Left ventricle myocardium inferior (tissue), 1 donor: ENCODE results near the gene MNDA. TPM values are rescaled to one million over a fixed set of nuclear protein-coding genes. Genes with fewer than 3 reads are reported as not detected.

ENCODE experiments used
- DNase-seq: peaks from one replicate; pipeline ENCODE4 v3.0.0-alpha.2; 2020
- H3K27ac ChIP-seq: fragments of 200-600 bp; replicated peaks from 2 replicates; pipeline ENCODE4 v1.8.0; 2021
- H3K27me3 ChIP-seq: fragments of 200-600 bp; 2 replicates; pipeline ENCODE4 v1.8.0; 2021; ENCODE audit warnings: low read depth
- H3K36me3 ChIP-seq: fragments of 200-600 bp; 2 replicates; pipeline ENCODE4 v1.8.0; 2021
- H3K4me1 ChIP-seq: fragments of 200-600 bp; 2 replicates; pipeline ENCODE4 v1.8.0; 2021
- H3K4me3 ChIP-seq: fragments of 200-600 bp; 2 replicates; pipeline ENCODE4 v1.8.0; 2021; ENCODE audit warnings: mild to moderate bottlenecking, moderate library complexity
- H3K9me3 ChIP-seq: fragments of 200-600 bp; replicated peaks from 2 replicates; pipeline ENCODE4 v1.8.0; 2021
- CTCF ChIP-seq: fragments of 200-600 bp; IDR thresholded peaks from 2 replicates; pipeline ENCODE4 v1.8.0; 2021; ENCODE audit warnings: antibody characterized with exemption, mild to moderate bottlenecking, borderline replicate concordance
- intact Hi-C: fragments of 100-400 bp; cut with micrococcal nuclease; formaldehyde crosslinking; loops from one replicate; pipeline ENCODE4 v1.11.0; 2022
- total RNA-seq: library from RNA; stranded (reverse); fragmentation: NEBNext Ultra II Directional; extraction: Animal tissue kit (Norgen Biotek cat#: 25700); gene quantifications from one replicate; pipeline ENCODE4 v1.2.1, GENCODE V29; 2021
- donor health status: DM: no; HTN: yes; CAD: no; lungs with severe emphysema.

MNDA gene
- total RNA-seq, 1 donor from 2014 or later, result 2.7 TPM

DNA sequence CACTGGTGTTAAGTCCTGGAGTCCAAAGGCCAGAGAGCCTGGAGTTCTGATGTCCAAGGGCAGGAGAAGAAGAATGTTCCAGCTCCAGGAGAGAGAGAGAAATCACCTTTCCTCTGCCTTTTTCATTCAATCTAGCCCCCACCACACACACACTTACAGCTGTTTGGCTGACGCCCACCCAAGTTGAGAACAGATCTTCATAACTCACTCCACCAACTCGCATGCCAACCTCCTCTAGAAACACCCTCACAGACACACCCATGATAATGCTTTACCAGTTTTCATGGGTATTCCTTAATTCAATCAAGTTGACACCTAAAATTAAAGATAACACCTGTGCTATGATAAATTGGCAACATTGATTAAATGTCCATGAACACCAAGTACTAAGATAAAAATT is 42.0 kb downstream of the MNDA start:
- Histone ChIP-seq H3K9me3 (no peaks in the 10 kb centered on the region), H3K4me3 (no peak overlapping the region), H3K36me3 (no peaks in the 10 kb centered on the region), H3K4me1 (no peaks in the 10 kb centered on the region), H3K27me3 (no peaks in the 10 kb centered on the region), H3K27ac (no peak overlapping the region)
- DNase-seq, result no peak
- intact Hi-C loops, result no loop called here
- no peak for TF ChIP-seq CTCF

DNA sequence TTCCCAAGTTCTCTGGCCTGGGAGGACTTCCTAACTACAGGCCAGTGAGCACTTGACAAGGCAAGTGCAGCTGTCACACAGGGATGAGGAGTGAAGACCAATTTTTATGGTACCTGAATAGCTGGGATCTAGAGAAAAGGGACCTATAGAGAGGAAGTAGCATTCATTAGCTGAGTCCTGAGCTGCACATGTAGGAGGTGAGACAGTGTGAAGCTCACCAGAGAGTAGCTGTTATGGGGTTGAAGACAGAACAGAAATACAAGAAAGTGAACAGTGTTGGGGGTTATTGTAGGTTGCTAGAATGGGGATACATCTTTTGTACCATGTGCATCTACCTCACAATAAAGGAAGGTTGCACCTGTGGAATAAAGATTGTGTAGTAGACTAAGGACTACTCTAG is 62.5 kb downstream of the MNDA start:
- DNase-seq, result no peak
- Histone ChIP-seq H3K27me3 (no peaks in the 10 kb centered on the region), H3K27ac (no peak overlapping the region), H3K9me3 (peaks cover 14% of the 10 kb centered on the region), H3K4me3 (no peak overlapping the region), H3K36me3 (no peaks in the 10 kb centered on the region), H3K4me1 (no peaks in the 10 kb centered on the region)
- intact Hi-C loops, result no loop called here
- TF ChIP-seq CTCF, result no peak

- DNase-seq, result no peak
- intact Hi-C loops, result no loop called here
These were observed 67.6 kb downstream of the MNDA start for GRCh38 chr1:158898722-158899121.

More at GRCh38 chr1:158898722-158899121, 67.6 kb downstream of the MNDA start:
- Histone ChIP-seq H3K4me3 (no peak overlapping the region), H3K4me1 (no peaks in the 10 kb centered on the region), H3K9me3 (peaks cover 13% of the 10 kb centered on the region), H3K36me3 (no peaks in the 10 kb centered on the region), H3K27me3 (no peaks in the 10 kb centered on the region), H3K27ac (no peak overlapping the region)
- TF ChIP-seq CTCF, result no peak

Other genes starting within 250 kb of the MNDA start
- not detected for gene OR10Z1, start 226.1 kb upstream of the MNDA start, total RNA-seq
- not detected for gene SPTA1, start 144.6 kb upstream of the MNDA start, total RNA-seq
- gene OR6K2, start 130.7 kb upstream of the MNDA start, total RNA-seq, result not detected
- gene OR6K3, start 110.6 kb upstream of the MNDA start, total RNA-seq, result not detected
- gene OR6K6, start 76.6 kb upstream of the MNDA start, total RNA-seq, result not detected
- gene OR6N1, start 59.2 kb upstream of the MNDA start, total RNA-seq, result not detected
- not detected for gene OR6N2, start 50.1 kb upstream of the MNDA start, total RNA-seq
- 0.11 TPM for gene PYHIN1, start 100.2 kb downstream of the MNDA start, total RNA-seq
- gene IFI16, start 178.6 kb downstream of the MNDA start, total RNA-seq, result 21.9 TPM
- 0.41 TPM for gene AIM2, start 245.4 kb downstream of the MNDA start, total RNA-seq